HCT116 (cell line): ENCODE measurements around the gene ERBB4. TPM values are rescaled to one million over a fixed set of nuclear protein-coding genes. Genes with fewer than 3 reads are reported as not detected.

Source experiments
- ATAC-seq: fragments of 200-7000 bp; cut with Tn5 transposase; 2 replicates; pipeline ENCODE4 v1.9.1; 2020; ENCODE audit warnings: mild to moderate bottlenecking, moderate library complexity
- BruUV-seq: library from RNA; stranded (reverse); fragments of 400-500 nt; replicated peaks from 2 replicates; lab custom pipeline; 2021; lab: Mats Ljungman, UMichigan
- CTCF ChIA-PET: fragments of 300-600 bp; sonication (Branson Sonifier 250); formaldehyde crosslinking; loops from one replicate; lab custom pipeline; 2021; ENCODE audit warnings: antibody characterized with exemption; lab: Charles Lee
- POLR2A ChIA-PET: fragments of 300-600, 350-600 bp; sonication (Branson Sonifier 250); formaldehyde crosslinking; loops from one replicate; lab custom pipeline; 2021; ENCODE audit warnings: antibody characterized with exemption; lab: Charles Lee
- RAD21 ChIA-PET, 2 experiments: fragments of 300-600 bp; sonication (Branson Sonifier 250); formaldehyde crosslinking; loops; one replicate each; lab custom pipeline; 2023; ENCODE audit warnings: low total read pairs in 2 of 2; ENCODE audit not compliant: uncharacterized antibody in 2 of 2, unreplicated experiment in 2 of 2, low non-redundant PET in 1 of 2; lab: Charles Lee
- DNase-seq: peaks from one replicate; pipeline ENCODE4 v3.0.0-alpha.2; 2010; ENCODE audit warnings: low read depth, low spot score
- H2AFZ ChIP-seq: fragments of 200-600 bp; shearing (Covaris generic), sonication (generic); 2 replicates; pipeline ENCODE4 v1.6.1; 2017; ENCODE audit warnings: low read depth, mixed run types, mixed read lengths, antibody characterized with exemption, low read length; ENCODE audit not compliant: poor library complexity, severe bottlenecking
- H3K27ac ChIP-seq: 2 replicates; pipeline ENCODE4 v1.5.1; 2012; ENCODE audit warnings: low read depth, low read length
- H3K27me3 ChIP-seq: fragments of 200-600 bp; sonication (generic); 2 replicates; pipeline ENCODE4 v1.6.1; 2016; ENCODE audit warnings: mixed run types, low read length, mixed read lengths; ENCODE audit not compliant: insufficient read depth
- H3K36me3 ChIP-seq, 2 experiments: fragments of 200-500 bp in 1 of 2; fragments of 200-600 bp in 1 of 2; sonication (Bioruptor generic) in 1 of 2; sonication (generic) in 1 of 2; 2 replicates each; pipeline versions ENCODE4 v1.5.1 to v1.6.1; 2014 to 2016; ENCODE audit warnings: low read length in 2 of 2, inconsistent platforms in 1 of 2, mixed read lengths in 1 of 2, mixed run types in 1 of 2; ENCODE audit not compliant: insufficient read depth in 2 of 2, control insufficient read depth in 1 of 2
- H3K4me1 ChIP-seq, 2 experiments: fragments of 200-600 bp in 1 of 2; sonication (generic) in 1 of 2; 2 replicates each; pipeline versions ENCODE4 v1.5.1 to v1.6.1; 2012 to 2017; ENCODE audit warnings: low read length in 2 of 2, inconsistent platforms in 1 of 2, mild to moderate bottlenecking in 1 of 2, mixed read lengths in 1 of 2, mixed run types in 1 of 2, moderate library complexity in 1 of 2; ENCODE audit not compliant: insufficient read depth in 2 of 2, control insufficient read depth in 1 of 2
- H3K4me2 ChIP-seq: fragments of 200-600 bp; sonication (generic); 2 replicates; pipeline ENCODE4 v1.6.1; 2017; ENCODE audit warnings: mixed run types, low read length, mixed read lengths
- H3K4me3 ChIP-seq, 2 experiments: fragments of 200-600 bp in 1 of 2; sonication (generic) in 1 of 2; replicated peaks in 1 of 2; 2 replicates each; pipeline ENCODE4 v1.5.1; 2011 to 2016; ENCODE audit warnings: low read length in 2 of 2, control low read depth in 1 of 2, low read depth in 1 of 2, mild to moderate bottlenecking in 1 of 2, mixed read lengths in 1 of 2, mixed run types in 1 of 2
- H3K79me2 ChIP-seq: fragments of 200-600 bp; sonication (generic); 2 replicates; pipeline ENCODE4 v1.6.1; 2017; ENCODE audit warnings: mild to moderate bottlenecking, mixed run types, low read length, moderate library complexity, mixed read lengths; ENCODE audit not compliant: insufficient read depth
- H3K9ac ChIP-seq: fragments of 200-600 bp; sonication (generic); 2 replicates; pipeline ENCODE4 v1.6.1; 2016; ENCODE audit warnings: low read length, mixed read lengths
- H3K9me2 ChIP-seq: fragments of 200-600 bp; sonication (generic), shearing (Covaris generic); 2 replicates; pipeline ENCODE4 v1.6.1; 2017; ENCODE audit warnings: mixed run types, mild to moderate bottlenecking, moderate library complexity; ENCODE audit not compliant: insufficient read depth
- H3K9me3 ChIP-seq, 2 experiments: fragments of 200-500 bp in 1 of 2; fragments of 200-600 bp in 1 of 2; sonication (Bioruptor generic) in 1 of 2; sonication (generic) in 1 of 2; 2 replicates each; pipeline ENCODE4 v1.6.1; 2014 to 2017; ENCODE audit warnings: low read length in 2 of 2, mixed read lengths in 2 of 2, inconsistent platforms in 1 of 2, low read depth in 1 of 2, mild to moderate bottlenecking in 1 of 2, mixed run types in 1 of 2, moderate library complexity in 1 of 2; ENCODE audit not compliant: control insufficient read depth in 1 of 2, insufficient read depth in 1 of 2
- H4K20me1 ChIP-seq: fragments of 200-600 bp; sonication (generic), shearing (Covaris generic); 2 replicates; pipeline ENCODE4 v1.6.1; 2017; ENCODE audit warnings: mixed run types, mild to moderate bottlenecking, moderate library complexity; ENCODE audit not compliant: insufficient read depth
- CBX3 ChIP-seq: IDR thresholded peaks from 2 replicates; pipeline ENCODE4 v1.6.1; 2012; ENCODE audit warnings: low read depth
- EZH2 ChIP-seq: fragments of 200-600 bp; sonication (generic); IDR thresholded peaks from 2 replicates; pipeline ENCODE4 v1.6.1; 2017; ENCODE audit warnings: antibody characterized with exemption, mixed run types
- FOSL1 ChIP-seq: IDR thresholded peaks from 2 replicates; pipeline ENCODE4 v1.6.1; 2012; ENCODE audit warnings: low read depth
- intact Hi-C: fragments of 100-400 bp; cut with micrococcal nuclease; formaldehyde crosslinking; loops from 2 replicates; pipeline ENCODE4 v1.10.0; 2022
- total RNA-seq: library from RNA; stranded (reverse); gene quantifications from one replicate; pipeline ENCODE4 v1.2.1, GENCODE V29; 2021; ENCODE audit not compliant: unreplicated experiment
- TF ChIP-seq, protein P1 (sequence below): IDR thresholded peaks from 2 replicates; pipeline ENCODE4 v1.6.1; 2012; ENCODE audit warnings: low read depth
- TF ChIP-seq, protein P2 (sequence below): IDR thresholded peaks from 2 replicates; pipeline ENCODE4 v1.6.1; 2011; ENCODE audit warnings: mild to moderate bottlenecking, low read length, moderate library complexity; ENCODE audit not compliant: insufficient replicate concordance; ENCODE audit errors: extremely low read depth

ERBB4 gene
- total RNA-seq, 1 experiment from 2014 or later = 0.10 TPM

DNA sequence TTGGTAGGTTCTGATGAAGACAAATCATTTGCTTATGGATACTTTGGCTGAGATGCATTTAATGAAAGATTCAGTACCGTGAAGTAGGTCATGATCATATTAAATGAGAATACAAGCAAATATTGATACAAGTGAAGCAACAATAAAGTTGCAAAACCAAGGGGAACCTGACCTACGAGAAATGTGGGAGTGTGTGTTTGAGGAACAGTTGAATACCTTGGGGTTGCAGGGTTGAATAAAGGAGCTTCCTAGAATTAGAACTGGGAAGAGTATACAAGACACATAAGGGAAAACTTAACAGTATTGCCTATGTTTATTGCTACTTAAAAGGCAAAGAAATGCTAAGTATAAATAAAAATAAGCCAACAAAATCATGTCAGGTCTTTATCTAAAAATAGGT is 702.9 kb downstream of the ERBB4 start:
- ChIA-PET POLR2A (no interaction called here), RAD21 (no interaction called here), CTCF (no interaction called here)
- H2AFZ ChIP-seq = no peak overlapping the region
- no peak overlapping the region for H3K4me3 ChIP-seq
- no peak overlapping the region for H3K27ac ChIP-seq
- no peaks in the 10 kb centered on the region for H3K27me3 ChIP-seq
- H3K9me2 ChIP-seq = 0 out of 2 replicates have a peak, but pooled peaks cover 5% of the 10 kb centered on the region
- no TSS peak for BruUV-seq
- H4K20me1 ChIP-seq = no peaks in the 10 kb centered on the region
- H3K36me3 ChIP-seq = no peaks in the 10 kb centered on the region
- H3K9me3 ChIP-seq = no peaks in the 10 kb centered on the region
- H3K9ac ChIP-seq = no peak overlapping the region
- no peak for DNase-seq
- intact Hi-C loops = no loop called here
- no peaks in the 10 kb centered on the region for H3K4me1 ChIP-seq
- H3K4me2 ChIP-seq = no peak overlapping the region
- no peak for ATAC-seq
- TF ChIP-seq FOSL1 (no peak), CBX3 (no peak), EZH2 (no peak)
- TF ChIP-seq, protein P1, sequence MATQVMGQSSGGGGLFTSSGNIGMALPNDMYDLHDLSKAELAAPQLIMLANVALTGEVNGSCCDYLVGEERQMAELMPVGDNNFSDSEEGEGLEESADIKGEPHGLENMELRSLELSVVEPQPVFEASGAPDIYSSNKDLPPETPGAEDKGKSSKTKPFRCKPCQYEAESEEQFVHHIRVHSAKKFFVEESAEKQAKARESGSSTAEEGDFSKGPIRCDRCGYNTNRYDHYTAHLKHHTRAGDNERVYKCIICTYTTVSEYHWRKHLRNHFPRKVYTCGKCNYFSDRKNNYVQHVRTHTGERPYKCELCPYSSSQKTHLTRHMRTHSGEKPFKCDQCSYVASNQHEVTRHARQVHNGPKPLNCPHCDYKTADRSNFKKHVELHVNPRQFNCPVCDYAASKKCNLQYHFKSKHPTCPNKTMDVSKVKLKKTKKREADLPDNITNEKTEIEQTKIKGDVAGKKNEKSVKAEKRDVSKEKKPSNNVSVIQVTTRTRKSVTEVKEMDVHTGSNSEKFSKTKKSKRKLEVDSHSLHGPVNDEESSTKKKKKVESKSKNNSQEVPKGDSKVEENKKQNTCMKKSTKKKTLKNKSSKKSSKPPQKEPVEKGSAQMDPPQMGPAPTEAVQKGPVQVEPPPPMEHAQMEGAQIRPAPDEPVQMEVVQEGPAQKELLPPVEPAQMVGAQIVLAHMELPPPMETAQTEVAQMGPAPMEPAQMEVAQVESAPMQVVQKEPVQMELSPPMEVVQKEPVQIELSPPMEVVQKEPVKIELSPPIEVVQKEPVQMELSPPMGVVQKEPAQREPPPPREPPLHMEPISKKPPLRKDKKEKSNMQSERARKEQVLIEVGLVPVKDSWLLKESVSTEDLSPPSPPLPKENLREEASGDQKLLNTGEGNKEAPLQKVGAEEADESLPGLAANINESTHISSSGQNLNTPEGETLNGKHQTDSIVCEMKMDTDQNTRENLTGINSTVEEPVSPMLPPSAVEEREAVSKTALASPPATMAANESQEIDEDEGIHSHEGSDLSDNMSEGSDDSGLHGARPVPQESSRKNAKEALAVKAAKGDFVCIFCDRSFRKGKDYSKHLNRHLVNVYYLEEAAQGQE = no peak
- TF ChIP-seq, protein P2, sequence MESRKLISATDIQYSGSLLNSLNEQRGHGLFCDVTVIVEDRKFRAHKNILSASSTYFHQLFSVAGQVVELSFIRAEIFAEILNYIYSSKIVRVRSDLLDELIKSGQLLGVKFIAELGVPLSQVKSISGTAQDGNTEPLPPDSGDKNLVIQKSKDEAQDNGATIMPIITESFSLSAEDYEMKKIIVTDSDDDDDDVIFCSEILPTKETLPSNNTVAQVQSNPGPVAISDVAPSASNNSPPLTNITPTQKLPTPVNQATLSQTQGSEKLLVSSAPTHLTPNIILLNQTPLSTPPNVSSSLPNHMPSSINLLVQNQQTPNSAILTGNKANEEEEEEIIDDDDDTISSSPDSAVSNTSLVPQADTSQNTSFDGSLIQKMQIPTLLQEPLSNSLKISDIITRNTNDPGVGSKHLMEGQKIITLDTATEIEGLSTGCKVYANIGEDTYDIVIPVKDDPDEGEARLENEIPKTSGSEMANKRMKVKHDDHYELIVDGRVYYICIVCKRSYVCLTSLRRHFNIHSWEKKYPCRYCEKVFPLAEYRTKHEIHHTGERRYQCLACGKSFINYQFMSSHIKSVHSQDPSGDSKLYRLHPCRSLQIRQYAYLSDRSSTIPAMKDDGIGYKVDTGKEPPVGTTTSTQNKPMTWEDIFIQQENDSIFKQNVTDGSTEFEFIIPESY = no peak
- H3K79me2 ChIP-seq = no peaks in the 10 kb centered on the region
